Gastrocnemius medialis (tissue), 4 donors: Measurements from ENCODE around the gene VWA8.

Experiments
- POLR2A ChIP-seq, 2 donors: fragments of 450-650 bp; IDR thresholded peaks; one replicate each; pipeline ENCODE4 v1.6.1; 2017; ENCODE audit warnings: antibody characterized with exemption in 2 of 2, mild to moderate bottlenecking in 2 of 2, moderate library complexity in 2 of 2
- TF ChIP-seq, protein P1 (sequence below), 5 experiments: fragments of 450-650 bp in 3 of 5; fragments of 200-600 bp in 2 of 5; sonication (generic) in 2 of 5; IDR thresholded peaks in 4 of 5; conservative IDR thresholded peaks in 1 of 5; 1 replicate in 4 of 5; 2 replicates in 1 of 5; pipeline ENCODE4 v1.5.1; 2016 to 2019; ENCODE audit warnings: antibody characterized with exemption in 5 of 5, mild to moderate bottlenecking in 3 of 5, moderate library complexity in 3 of 5

DNA sequence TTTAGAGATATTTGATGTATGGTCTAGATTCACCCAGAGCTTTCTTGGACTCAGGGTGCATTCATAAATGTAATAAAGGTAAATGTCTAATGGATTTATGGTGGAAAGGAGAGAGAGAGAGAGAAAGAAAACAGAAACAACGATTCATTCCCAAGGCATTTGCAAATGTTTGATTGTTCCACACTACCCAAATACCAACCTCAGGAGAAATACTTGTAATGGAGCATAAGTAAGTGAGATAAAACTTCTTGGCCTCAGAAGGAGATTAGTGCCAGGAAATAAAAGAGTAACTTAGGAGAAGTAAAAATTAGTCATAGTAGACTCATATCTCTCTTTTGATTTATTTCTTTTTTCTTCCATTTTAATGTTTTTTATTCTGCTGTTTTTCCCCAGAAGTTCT is 46.9 kb upstream of the VWA8 start:
- TF ChIP-seq, protein P1, sequence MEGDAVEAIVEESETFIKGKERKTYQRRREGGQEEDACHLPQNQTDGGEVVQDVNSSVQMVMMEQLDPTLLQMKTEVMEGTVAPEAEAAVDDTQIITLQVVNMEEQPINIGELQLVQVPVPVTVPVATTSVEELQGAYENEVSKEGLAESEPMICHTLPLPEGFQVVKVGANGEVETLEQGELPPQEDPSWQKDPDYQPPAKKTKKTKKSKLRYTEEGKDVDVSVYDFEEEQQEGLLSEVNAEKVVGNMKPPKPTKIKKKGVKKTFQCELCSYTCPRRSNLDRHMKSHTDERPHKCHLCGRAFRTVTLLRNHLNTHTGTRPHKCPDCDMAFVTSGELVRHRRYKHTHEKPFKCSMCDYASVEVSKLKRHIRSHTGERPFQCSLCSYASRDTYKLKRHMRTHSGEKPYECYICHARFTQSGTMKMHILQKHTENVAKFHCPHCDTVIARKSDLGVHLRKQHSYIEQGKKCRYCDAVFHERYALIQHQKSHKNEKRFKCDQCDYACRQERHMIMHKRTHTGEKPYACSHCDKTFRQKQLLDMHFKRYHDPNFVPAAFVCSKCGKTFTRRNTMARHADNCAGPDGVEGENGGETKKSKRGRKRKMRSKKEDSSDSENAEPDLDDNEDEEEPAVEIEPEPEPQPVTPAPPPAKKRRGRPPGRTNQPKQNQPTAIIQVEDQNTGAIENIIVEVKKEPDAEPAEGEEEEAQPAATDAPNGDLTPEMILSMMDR (IDR thresholded peaks at IDR 0.05 in 4 of 5, conservative IDR thresholded peaks at IDR 0.05 in 1 of 5), result no peak
- TF ChIP-seq POLR2A (IDR thresholded peaks at IDR 0.05), result no peak
